Bronchial epithelial cell (primary cell): ENCODE data around the gene ZNF619. TPM values are rescaled to one million over a fixed set of nuclear protein-coding genes. Genes with fewer than 3 reads are reported as not detected.

Experiments used
- DNase-seq: peaks from one replicate; pipeline ENCODE4 v3.0.0-alpha.2; 2010; ENCODE audit warnings: low read depth
- FAIRE-seq: peaks from 2 replicates; lab custom pipeline; 2011; peaks lifted over from hg19 to GRCh38; lab: Jason Lieb, UNC
- H3K27me3 ChIP-seq: 2 replicates; pipeline ENCODE4 v1.5.1; 2011; ENCODE audit warnings: low read length; ENCODE audit not compliant: control insufficient read depth, insufficient read depth
- H3K36me3 ChIP-seq: 2 replicates; pipeline ENCODE4 v1.5.1; 2011; ENCODE audit warnings: low read length; ENCODE audit not compliant: control insufficient read depth, insufficient read depth
- H3K4me3 ChIP-seq: 2 replicates; pipeline ENCODE4 v1.5.1; 2011; ENCODE audit warnings: mild to moderate bottlenecking, low read depth, low read length, control low read depth
- CTCF ChIP-seq: IDR thresholded peaks from 2 replicates; pipeline ENCODE4 v1.5.1; 2011; ENCODE audit warnings: mild to moderate bottlenecking, moderate library complexity, low read length, control low read depth, inconsistent platforms; ENCODE audit not compliant: insufficient read depth, severe bottlenecking
- total RNA-seq: library from RNA; depleted of rRNA; stranded (reverse); fragments of >200 nt; gene quantifications from 2 replicates; pipeline ENCODE4 v1.2.1, GENCODE V29; 2014

The ZNF619 gene
- total RNA-seq, 1 donor from 2014 or later, result 5.3 TPM

GRCh38 chr3:40524222-40524567 is 47.3 kb downstream of the ZNF619 start:
- no peak for TF ChIP-seq CTCF
- FAIRE-seq, result no peak
- DNase-seq, result no peak
- H3K27me3 ChIP-seq, result no peaks in the 10 kb centered on the region
- H3K36me3 ChIP-seq, result peaks cover 5% of the 10 kb centered on the region
- peak overlapping the region; percentile 90 for H3K4me3 ChIP-seq

GRCh38 chr3:40524568-40525285 is 47.8 kb downstream of the ZNF619 start, which contains the start of gene ZNF621:
TSS of gene ZNF621 (plus strand) at chr3:40524960. CDS start at chr3:40525841, 881 bp downstream.
- H3K4me3 ChIP-seq, result peak within 1 kb of the TSS; percentile 90
- peaks cover 7% of the 10 kb centered on the region for H3K36me3 ChIP-seq
- DNase-seq (peak; percentile 57), FAIRE-seq (no peak)
- no peak for TF ChIP-seq CTCF
- H3K27me3 ChIP-seq, result no peaks in the 10 kb centered on the region

GRCh38 chr3:40528426-40528825 is 51.5 kb downstream of the ZNF619 start:
- H3K4me3 ChIP-seq, result no peak overlapping the region
- no peak for TF ChIP-seq CTCF
- FAIRE-seq (no peak), DNase-seq (no peak)
- H3K27me3 ChIP-seq, result no peaks in the 10 kb centered on the region
- H3K36me3 ChIP-seq, result peaks cover 23% of the 10 kb centered on the region

- H3K4me3 ChIP-seq, result no peak overlapping the region
- peaks cover 23% of the 10 kb centered on the region for H3K36me3 ChIP-seq
- DNase-seq, result no peak
- FAIRE-seq, result no peak
- no peak for TF ChIP-seq CTCF
- no peaks in the 10 kb centered on the region for H3K27me3 ChIP-seq
Measured at GRCh38 chr3:40532252-40532651, 55.3 kb downstream of the ZNF619 start.

GRCh38 chr3:40534283-40534682 is 57.4 kb downstream of the ZNF619 start:
- Histone ChIP-seq H3K4me3 (no peak overlapping the region), H3K36me3 (peaks cover 17% of the 10 kb centered on the region), H3K27me3 (no peaks in the 10 kb centered on the region)
- TF ChIP-seq CTCF, result no peak
- DNase-seq (no peak), FAIRE-seq (no peak)

Other genes with a start within 250 kb of the ZNF619 start
- gene EIF1B, start 167.4 kb upstream of the ZNF619 start, total RNA-seq, result 10.5 and 13.8 TPM in 2 replicates
- 8.4 and 18.1 TPM in 2 replicates for gene ENTPD3, start 89.9 kb upstream of the ZNF619 start, total RNA-seq
- 532 and 659 TPM in 2 replicates for gene RPL14, start 19.8 kb upstream of the ZNF619 start, total RNA-seq
- gene ZNF620, start 28.9 kb downstream of the ZNF619 start, total RNA-seq, result 0.38 and 0.53 TPM in 2 replicates
- gene ZNF621, start 47.8 kb downstream of the ZNF619 start, total RNA-seq, result 12.9 and 14.5 TPM in 2 replicates